Measurements from ENCODE around the gene ADAMTS16.

ADAMTS16 gene

GRCh38 chr5:5313101-5313635 is 173.0 kb downstream of the ADAMTS16 start:
- no peak for DNase-seq

DNA sequence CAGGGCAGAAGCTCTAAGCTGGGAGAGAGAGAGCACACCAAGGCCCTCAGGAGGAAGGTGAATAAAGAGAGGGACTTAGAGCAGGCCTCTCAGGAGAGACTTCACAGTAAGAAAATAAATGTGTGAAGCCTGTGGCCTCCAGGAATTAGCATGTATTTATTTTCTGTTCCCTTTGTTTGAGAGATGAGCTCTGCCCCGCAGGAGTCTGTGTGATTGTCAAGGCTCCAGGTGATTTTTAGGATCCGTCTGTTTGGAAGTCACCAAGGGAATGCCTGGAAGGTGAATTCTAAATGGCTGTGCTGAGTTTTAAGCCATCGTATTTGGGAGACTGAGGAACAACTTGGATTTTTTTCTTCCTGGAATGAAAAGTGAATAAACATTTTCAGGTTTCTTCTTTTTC is 174.0 kb downstream of the ADAMTS16 start:
- DNase-seq: no peak

- DNase-seq: no peak
These were observed 174.5 kb downstream of the ADAMTS16 start for GRCh38 chr5:5314626-5315025.

GRCh38 chr5:5315068-5315980 is 175.2 kb downstream of the ADAMTS16 start:
- DNase-seq: no peak

- no peak for DNase-seq
These were observed 176.2 kb downstream of the ADAMTS16 start for GRCh38 chr5:5316334-5316733.

DNA sequence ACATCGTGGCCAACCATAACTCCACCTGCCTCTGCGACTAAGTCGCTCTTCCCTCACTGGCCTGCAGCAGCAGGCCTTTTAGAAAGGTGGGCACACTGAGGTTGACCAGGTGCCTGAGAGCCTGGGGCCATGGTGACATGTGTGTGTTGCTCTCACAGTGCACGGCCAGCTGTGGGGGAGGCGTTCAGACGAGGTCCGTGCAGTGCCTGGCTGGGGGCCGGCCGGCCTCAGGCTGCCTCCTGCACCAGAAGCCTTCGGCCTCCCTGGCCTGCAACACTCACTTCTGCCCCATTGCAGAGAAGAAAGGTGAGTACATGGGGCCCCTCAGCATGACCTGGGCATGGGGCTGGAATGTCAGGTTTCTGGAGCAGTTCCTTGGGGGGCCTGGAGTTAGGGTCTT is 177.8 kb downstream of the ADAMTS16 start:
- DNase-seq: no peak

- DNase-seq: no peak
These were observed 178.5 kb downstream of the ADAMTS16 start for GRCh38 chr5:5318426-5319190.

- DNase-seq: no peak
These were observed 180.1 kb downstream of the ADAMTS16 start for GRCh38 chr5:5320062-5320805.

DNA sequence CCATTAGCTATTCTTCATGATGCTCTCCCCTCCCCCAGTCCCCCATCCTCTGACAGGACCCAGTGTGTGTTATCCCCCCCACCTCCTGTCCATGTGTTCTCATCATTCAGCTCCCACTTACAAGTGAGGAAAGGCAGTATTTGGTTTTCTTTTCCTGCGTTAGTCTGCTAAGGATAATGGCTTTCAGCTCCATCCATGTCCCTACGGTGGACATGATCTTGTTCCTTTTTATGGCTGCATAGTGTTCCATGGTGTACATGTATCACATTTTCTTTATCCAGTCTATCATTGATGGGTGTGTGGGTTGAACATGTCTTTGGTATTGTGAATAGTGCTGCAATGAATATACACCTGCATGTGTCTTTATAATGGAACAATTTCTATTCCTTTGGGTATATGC is 181.0 kb downstream of the ADAMTS16 start:
- no peak for DNase-seq

GRCh38 chr5:5323551-5323950 is 183.4 kb downstream of the ADAMTS16 start:
- DNase-seq: no peak

DNA sequence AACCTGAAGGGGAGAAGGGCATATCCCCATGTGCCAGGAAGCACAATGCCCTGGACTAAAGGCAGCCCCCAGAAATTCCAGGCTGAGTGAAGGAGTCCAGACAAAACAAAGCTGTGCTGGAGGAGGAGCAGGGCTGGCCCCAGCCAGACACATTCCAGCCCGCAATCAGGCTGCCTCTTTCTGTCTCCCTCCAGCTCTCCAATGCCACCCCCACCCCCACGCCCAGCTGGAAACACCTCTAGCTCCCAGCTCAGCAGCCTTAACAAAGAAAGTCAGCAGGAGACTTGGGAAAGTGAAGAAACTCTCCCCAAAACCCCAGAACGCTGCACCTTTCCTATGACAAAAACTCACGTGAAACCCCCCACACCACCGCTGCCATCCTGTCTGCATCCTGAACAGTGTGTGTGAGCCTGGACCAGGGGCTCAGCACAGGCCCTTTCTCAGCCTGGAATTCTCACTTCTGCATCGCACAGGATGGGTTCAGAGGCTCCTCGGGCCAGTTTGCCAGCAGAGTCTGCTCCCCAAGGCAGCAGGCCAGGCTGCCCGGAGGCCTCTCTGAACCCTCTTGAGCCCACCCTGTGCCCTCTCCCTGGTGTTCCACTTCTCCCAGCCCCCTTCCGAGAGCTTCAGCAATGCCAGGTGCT is 186.1 kb downstream of the ADAMTS16 start:
- no peak for DNase-seq

GRCh38 chr5:5327126-5327525 is 187.0 kb downstream of the ADAMTS16 start:
- no peak for DNase-seq

DNA sequence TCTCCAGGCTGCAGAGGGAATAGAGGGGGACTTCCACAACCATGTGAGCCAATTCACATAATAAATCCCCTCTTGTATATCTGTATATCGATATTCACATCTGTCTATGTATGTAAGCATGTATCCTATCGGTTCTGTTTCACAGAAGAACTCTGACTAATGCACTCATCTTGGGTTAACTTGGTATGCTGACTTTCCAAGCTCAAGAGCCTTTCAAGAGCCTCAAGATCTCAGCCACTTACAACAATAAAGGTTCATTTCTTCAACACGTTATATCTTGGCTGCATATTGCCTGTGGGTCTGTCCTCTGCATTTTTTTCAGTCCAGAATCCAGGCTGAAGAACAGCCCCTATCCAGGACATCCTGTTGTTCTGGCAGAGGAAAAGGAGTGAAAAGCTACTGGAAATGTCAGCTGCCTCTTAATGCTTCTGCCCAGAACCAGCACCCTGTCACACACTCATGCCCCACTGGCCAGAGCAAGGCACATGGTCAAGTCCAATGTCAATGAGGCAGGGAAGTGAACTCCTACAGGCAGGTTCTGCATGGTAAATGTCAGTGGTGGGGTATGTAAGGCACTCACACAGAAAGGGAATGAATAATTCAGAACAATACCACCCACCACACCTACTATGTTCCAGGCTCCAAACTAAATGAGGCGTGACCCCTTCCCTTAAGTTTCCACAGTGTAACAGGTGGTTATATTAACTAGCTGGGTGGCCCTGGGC is 190.8 kb downstream of the ADAMTS16 start:
- no peak for DNase-seq

DNA sequence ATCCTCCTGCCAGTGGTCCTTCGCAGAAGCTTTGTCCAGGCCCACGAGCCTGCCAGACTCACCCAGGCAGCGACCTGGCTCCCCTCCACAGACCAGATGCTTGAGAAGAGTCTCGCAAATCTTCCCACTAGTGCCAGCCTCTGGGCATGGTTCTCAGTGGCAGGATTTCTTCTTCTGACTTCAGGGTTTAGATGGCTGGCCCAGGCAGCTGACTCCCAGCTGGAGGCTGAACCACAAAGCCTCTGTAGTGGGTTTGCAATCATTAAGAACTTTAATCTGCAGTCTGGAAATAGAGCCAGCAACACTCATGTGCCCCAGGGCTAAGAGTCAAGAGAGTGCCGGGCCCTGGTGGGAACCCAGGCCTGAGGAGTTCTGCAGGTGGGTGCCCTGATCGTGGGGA is 191.7 kb downstream of the ADAMTS16 start:
- no peak for DNase-seq

GRCh38 chr5:5332287-5332686 is 192.2 kb downstream of the ADAMTS16 start:
- no peak for DNase-seq

DNA sequence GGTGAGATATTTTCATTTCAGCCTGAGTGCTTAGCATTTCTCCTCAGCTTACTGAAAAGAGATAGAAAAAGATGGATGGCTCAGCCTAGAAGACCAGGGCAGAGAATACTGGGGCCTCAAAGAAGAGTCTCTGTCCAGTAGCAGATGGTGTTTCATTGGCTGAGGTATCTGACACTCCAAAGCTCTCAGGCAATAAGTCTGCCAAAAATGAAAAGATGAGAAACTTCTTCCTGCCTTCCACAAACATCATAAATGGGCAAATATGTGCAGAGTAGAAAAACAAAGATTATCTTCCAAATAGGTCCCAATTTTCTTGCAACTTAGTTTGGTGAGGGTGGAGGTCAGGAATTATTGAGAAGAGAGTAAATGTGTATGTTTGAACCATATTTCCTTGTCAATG is 195.0 kb downstream of the ADAMTS16 start:
- no peak for DNase-seq

GRCh38 chr5:5335700-5336264 is 195.7 kb downstream of the ADAMTS16 start:
- DNase-seq: no peak

DNA sequence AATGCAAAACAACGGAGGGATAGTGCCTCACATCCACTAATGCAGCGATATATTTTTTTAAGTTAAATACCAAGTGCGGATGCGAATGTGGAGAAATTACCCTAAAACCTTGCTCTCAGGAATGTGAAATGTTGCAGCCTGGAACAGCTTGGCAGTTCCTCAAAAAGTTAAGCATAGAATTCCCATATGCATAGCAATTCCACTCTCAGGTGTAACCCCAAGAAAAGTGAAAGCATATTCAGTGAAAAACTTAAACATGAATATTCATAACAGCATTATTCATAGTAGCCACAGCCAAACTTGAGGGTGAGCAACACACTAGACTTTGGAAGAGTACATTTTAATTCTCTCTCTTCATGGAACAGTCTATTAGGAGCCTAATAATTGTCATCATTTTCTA is 199.1 kb downstream of the ADAMTS16 start:
- DNase-seq: no peak

DNA sequence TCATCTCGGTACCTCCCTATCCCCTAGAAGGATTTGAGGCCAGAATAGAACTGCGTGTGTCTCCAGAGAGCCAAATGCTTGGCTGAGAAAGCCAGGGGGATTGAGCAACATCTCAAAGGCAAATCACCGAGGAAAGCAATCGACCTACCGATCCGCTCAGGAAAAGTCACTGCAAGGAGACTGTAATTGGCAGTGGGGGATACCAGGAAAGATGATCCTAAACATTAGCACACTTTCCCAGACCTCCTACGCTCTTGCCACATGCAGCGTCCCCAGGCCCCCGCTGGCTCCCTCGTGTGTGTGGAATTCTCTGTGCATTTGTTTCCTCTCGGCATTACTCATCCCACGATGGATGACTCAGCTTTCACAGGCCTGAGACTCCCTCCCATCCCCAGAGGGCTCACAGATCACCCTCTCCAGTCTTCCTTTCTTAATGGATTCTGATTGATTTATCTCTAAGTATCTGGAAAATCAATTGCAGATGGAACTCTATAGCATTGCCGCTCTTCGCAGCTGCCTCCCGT is 200.1 kb downstream of the ADAMTS16 start:
- peak in 36 of 56 donors; percentile 2 to 75 (median 20) for DNase-seq

All from nucleus accumbens (tissue), 56 donors.